ENCODE results near the gene R3HDM4.
"Not testable (repeated sequence)": the region's sequence is repeated elsewhere in the genome, so short reads cannot be mapped to it uniquely, and the experiment has no call there.

R3HDM4 gene

GRCh38 chr19:889662-890295, 23.2 kb downstream of the R3HDM4 start:
- no peak for DNase-seq

GRCh38 chr19:888581-889385, 24.2 kb downstream of the R3HDM4 start:
- no peak for DNase-seq

- DNase-seq: no peak
Observed at GRCh38 chr19:887599-887998, 25.4 kb downstream of the R3HDM4 start.

DNA sequence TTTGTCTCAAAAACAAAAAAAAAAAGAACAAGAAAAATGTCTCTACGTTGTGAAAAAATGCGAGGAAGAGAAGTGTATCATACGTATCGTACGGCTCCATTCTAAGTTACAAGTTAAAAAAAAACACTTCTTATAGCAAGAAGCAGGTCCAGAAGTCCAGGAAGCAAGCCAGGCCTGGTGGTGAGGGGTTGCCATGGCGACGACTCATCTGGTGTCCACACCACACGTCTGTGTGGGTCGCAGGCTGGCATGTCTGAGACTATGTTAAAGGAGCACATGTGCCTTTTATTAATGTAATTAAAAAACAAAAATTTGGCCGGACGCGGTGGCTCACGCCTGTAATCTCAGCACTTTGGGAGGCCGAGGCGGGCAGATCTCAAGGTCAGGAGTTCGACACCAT, 25.9 kb downstream of the R3HDM4 start:
- no peak for DNase-seq

DNA sequence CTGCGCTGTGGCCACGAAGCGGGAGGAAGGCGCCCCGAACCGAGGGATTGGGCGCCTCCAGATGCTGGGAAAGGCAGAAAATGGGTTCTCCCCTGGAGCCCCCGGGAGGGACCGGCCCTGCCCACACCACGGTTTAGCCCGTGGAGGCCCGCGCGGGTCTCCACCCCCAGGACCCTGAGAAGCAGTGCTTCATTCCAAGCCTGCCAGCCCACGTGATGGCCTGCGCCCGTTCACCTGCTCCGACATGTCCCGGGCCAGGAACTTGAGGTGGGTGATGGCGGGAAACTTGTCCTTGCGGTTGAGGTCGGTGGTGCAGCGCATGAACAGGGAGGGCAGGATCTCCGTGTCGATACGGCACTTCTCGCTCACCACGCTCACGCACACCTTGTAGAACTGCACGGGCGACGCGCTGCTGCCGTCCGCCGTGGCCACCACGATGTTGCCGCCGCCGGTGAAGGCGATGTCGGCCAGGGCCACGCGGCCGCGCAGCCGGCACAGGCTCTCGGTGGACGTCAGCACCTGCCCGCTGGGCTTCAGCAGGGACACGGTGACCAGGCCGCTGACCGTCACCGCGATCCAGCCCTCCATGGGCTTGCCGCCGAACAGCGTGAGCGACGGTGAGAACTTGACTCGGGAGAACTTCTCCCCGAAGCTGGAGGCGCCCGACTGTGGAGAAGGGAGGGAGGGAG, 27.3 kb downstream of the R3HDM4 start:
- no peak for DNase-seq

- DNase-seq: no peak
Observed at GRCh38 chr19:884420-885211, 28.4 kb downstream of the R3HDM4 start.

GRCh38 chr19:883661-884211, 29.3 kb downstream of the R3HDM4 start:
- DNase-seq: no peak

GRCh38 chr19:882871-883497, 30.0 kb downstream of the R3HDM4 start:
- DNase-seq: no peak

DNA sequence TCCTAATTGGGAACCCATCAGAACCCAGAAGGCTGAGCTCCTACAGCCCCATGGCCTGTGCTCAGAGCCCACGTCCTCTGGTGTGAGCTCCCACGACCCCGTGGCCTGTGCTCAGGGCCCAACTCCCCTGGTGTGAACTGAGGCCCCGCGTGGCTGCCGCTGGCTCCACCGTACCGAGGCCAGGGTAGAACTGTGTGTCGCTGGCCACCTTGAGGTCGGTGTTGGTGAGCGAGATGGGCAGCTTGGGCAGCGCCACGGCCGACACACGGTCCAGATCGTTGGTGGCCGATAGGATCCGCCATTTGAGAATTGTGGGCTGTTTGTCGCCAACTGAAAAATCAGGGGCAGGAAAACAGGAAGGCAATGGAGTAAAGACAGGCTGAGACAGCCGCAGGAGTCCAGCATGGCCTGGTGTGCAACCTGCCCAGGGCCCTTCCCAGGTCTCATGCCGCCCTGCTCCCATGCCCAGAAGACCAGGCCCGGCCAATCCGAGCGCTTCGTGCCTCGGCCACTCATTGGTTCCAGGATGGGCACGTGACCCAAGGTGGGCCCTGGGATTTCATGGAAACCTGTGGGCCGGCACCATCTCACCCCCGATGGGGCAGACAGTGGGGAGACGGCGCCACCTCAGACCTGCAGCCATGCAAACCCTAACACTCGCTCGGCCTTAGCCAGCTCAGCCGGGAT, 31.5 kb downstream of the R3HDM4 start:
- no peak for DNase-seq

- DNase-seq: no peak
Observed at GRCh38 chr19:879711-880438, 33.1 kb downstream of the R3HDM4 start.

- not testable (repeated sequence) for DNase-seq
Observed at GRCh38 chr19:878751-879561, 34.1 kb downstream of the R3HDM4 start.

- not testable (repeated sequence) for DNase-seq
Observed at GRCh38 chr19:877992-878660, 34.9 kb downstream of the R3HDM4 start.

- no peak for DNase-seq
Observed at GRCh38 chr19:876780-877314, 36.2 kb downstream of the R3HDM4 start.

- no peak for DNase-seq
Observed at GRCh38 chr19:876089-876488, 36.9 kb downstream of the R3HDM4 start.

- no peak for DNase-seq
Observed at GRCh38 chr19:875265-875879, 37.6 kb downstream of the R3HDM4 start.

- DNase-seq: no peak
Observed at GRCh38 chr19:873561-874041, 39.4 kb downstream of the R3HDM4 start.

GRCh38 chr19:873084-873483, 39.9 kb downstream of the R3HDM4 start:
- no peak for DNase-seq

GRCh38 chr19:872266-872951, 40.6 kb downstream of the R3HDM4 start:
- DNase-seq: no peak

All from NCI-H2081 treated with DMSO at 0.1 percent for 48 hours (cell line).